SK-N-SH treated with all-trans-retinoic acid at 6 μM for 48 hours (cell line): Measurements from ENCODE around the gene IL17RC.

Experiments used
- ATAC-seq: fragments of 200-7000 bp; cut with Tn5 transposase; 3 replicates; pipeline ENCODE4 v1.9.1; 2020; ENCODE audit warnings: mild to moderate bottlenecking, moderate library complexity
- BACH2 ChIP-seq: fragments of 250-450 bp; sonication (Bioruptor Pico); IDR thresholded peaks from 2 replicates; pipeline ENCODE4 v1.9.0; 2021; ENCODE audit warnings: mild to moderate bottlenecking, borderline replicate concordance
- CSDC2 ChIP-seq: fragments of 250-450 bp; sonication (Bioruptor Pico); IDR thresholded peaks from 2 replicates; pipeline ENCODE4 v1.5.0; 2020; ENCODE audit warnings: mild to moderate bottlenecking, moderate library complexity
- ESRRG ChIP-seq: fragments of 250-450 bp; sonication (Bioruptor Pico); IDR thresholded peaks from 2 replicates; pipeline ENCODE4 v1.6.1; 2021; ENCODE audit warnings: mild to moderate bottlenecking
- ISL1 ChIP-seq: fragments of 250-450 bp; sonication (Bioruptor Pico); IDR thresholded peaks from 2 replicates; pipeline ENCODE4 v2.1.2; 2022; ENCODE audit warnings: mild to moderate bottlenecking, moderate library complexity
- OSR1 ChIP-seq: fragments of 250-450 bp; sonication (Bioruptor Pico); IDR thresholded peaks from 2 replicates; pipeline ENCODE4 v1.8.0; 2022; ENCODE audit warnings: moderate library complexity, mild to moderate bottlenecking, inconsistent platforms
- PPARA ChIP-seq: fragments of 250-450 bp; sonication (Bioruptor Pico); IDR thresholded peaks from 2 replicates; pipeline ENCODE4 v1.5.0; 2020; ENCODE audit warnings: mild to moderate bottlenecking, borderline replicate concordance
- RARB ChIP-seq: fragments of 250-450 bp; sonication (Bioruptor Pico); IDR thresholded peaks from 2 replicates; pipeline ENCODE4 v1.8.0; 2021; ENCODE audit warnings: mild to moderate bottlenecking, moderate library complexity
- SNAI2 ChIP-seq: fragments of 250-450 bp; sonication (Bioruptor Pico); IDR thresholded peaks from 2 replicates; pipeline ENCODE4 v1.5.0; 2020; ENCODE audit warnings: mild to moderate bottlenecking, moderate library complexity
- TCF4 ChIP-seq: fragments of 250-450 bp; sonication (Bioruptor Pico); IDR thresholded peaks from 2 replicates; pipeline ENCODE4 v1.8.0; 2021; ENCODE audit warnings: mild to moderate bottlenecking, moderate library complexity, borderline replicate concordance
- TOX ChIP-seq: fragments of 250-450 bp; sonication (Bioruptor Pico); IDR thresholded peaks from 2 replicates; pipeline ENCODE4 v1.8.0; 2021; ENCODE audit warnings: mild to moderate bottlenecking, moderate library complexity, borderline replicate concordance
- ZC3H10 ChIP-seq: fragments of 250-450 bp; sonication (Bioruptor Pico); IDR thresholded peaks from 2 replicates; pipeline ENCODE4 v1.5.1; 2021; ENCODE audit warnings: mild to moderate bottlenecking, moderate library complexity
- ZFP3 ChIP-seq: fragments of 250-450 bp; sonication (Bioruptor Pico); IDR thresholded peaks from 2 replicates; pipeline ENCODE4 v1.5.0; 2020; ENCODE audit warnings: mild to moderate bottlenecking, moderate library complexity
- ZFP30 ChIP-seq: fragments of 450-650 bp; formaldehyde crosslinking; IDR thresholded peaks from 2 replicates; pipeline ENCODE4 v1.5.0; 2022; ENCODE audit warnings: mild to moderate bottlenecking, moderate library complexity
- ZNF565 ChIP-seq: fragments of 450-650 bp; formaldehyde crosslinking; conservative IDR thresholded peaks from 2 replicates; pipeline ENCODE4 v1.5.0; 2020; ENCODE audit warnings: low read depth, mild to moderate bottlenecking, moderate library complexity
- ZNF70 ChIP-seq: fragments of 450-650 bp; formaldehyde crosslinking; IDR thresholded peaks from 2 replicates; pipeline ENCODE4 v1.5.0; 2020; ENCODE audit warnings: mild to moderate bottlenecking, moderate library complexity
- ZNF8 ChIP-seq: fragments of 450-650 bp; formaldehyde crosslinking; IDR thresholded peaks from 2 replicates; pipeline ENCODE4 v1.5.0; 2020; ENCODE audit warnings: mild to moderate bottlenecking, moderate library complexity
- TF ChIP-seq, protein P1 (sequence below): fragments of 250-450 bp; sonication (Bioruptor Pico); IDR thresholded peaks from 2 replicates; pipeline ENCODE4 v1.8.0; 2020; ENCODE audit warnings: mild to moderate bottlenecking, moderate library complexity, borderline replicate concordance
- TF ChIP-seq, protein P2 (sequence below): fragments of 250-450 bp; sonication (Bioruptor Pico); IDR thresholded peaks from 2 replicates; pipeline ENCODE4 v1.5.1; 2021; ENCODE audit warnings: mild to moderate bottlenecking, moderate library complexity
- TF ChIP-seq, protein P3 (sequence below): fragments of 250-450 bp; sonication (Bioruptor Pico); IDR thresholded peaks from 2 replicates; pipeline ENCODE4 v1.5.1; 2020; ENCODE audit warnings: low read depth, mild to moderate bottlenecking, moderate library complexity
- TF ChIP-seq, protein P4 (sequence below): fragments of 250-450 bp; sonication (Bioruptor Pico); IDR thresholded peaks from 2 replicates; pipeline ENCODE4 v1.5.0; 2020; ENCODE audit warnings: mild to moderate bottlenecking, moderate library complexity
- TF ChIP-seq, protein P5 (sequence below): fragments of 250-450 bp; sonication (Bioruptor Pico); IDR thresholded peaks from 2 replicates; pipeline ENCODE4 v1.8.0; 2021; ENCODE audit warnings: low read depth, mild to moderate bottlenecking, moderate library complexity, borderline replicate concordance

Gene IL17RC

DNA sequence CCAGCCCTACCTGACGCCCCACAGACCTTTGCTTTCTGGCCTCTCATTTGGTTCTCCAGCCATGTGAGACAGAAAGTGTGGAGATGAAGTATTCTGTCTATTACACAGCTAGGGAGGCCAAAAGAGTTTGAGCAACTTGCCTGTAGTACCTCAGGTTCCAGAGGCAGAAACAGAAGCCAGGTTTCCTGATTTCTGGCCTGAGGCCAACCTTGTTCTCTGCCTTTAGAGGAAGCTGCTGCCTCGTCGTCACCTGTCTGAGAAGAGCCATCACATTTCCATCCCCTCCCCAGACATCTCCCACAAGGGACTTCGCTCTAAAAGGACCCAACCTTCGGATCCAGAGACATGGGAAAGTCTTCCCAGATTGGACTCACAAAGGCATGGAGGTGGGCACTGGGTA is 10.4 kb upstream of the IL17RC start:
- no peak for TF ChIP-seq ZC3H10 (CRISPR knock-in tag)
- no peak for TF ChIP-seq SNAI2
- TF ChIP-seq, protein P1, sequence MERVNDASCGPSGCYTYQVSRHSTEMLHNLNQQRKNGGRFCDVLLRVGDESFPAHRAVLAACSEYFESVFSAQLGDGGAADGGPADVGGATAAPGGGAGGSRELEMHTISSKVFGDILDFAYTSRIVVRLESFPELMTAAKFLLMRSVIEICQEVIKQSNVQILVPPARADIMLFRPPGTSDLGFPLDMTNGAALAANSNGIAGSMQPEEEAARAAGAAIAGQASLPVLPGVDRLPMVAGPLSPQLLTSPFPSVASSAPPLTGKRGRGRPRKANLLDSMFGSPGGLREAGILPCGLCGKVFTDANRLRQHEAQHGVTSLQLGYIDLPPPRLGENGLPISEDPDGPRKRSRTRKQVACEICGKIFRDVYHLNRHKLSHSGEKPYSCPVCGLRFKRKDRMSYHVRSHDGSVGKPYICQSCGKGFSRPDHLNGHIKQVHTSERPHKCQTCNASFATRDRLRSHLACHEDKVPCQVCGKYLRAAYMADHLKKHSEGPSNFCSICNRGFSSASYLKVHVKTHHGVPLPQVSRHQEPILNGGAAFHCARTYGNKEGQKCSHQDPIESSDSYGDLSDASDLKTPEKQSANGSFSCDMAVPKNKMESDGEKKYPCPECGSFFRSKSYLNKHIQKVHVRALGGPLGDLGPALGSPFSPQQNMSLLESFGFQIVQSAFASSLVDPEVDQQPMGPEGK (CRISPR knock-in tag), result no peak
- ATAC-seq, result no peak

DNA sequence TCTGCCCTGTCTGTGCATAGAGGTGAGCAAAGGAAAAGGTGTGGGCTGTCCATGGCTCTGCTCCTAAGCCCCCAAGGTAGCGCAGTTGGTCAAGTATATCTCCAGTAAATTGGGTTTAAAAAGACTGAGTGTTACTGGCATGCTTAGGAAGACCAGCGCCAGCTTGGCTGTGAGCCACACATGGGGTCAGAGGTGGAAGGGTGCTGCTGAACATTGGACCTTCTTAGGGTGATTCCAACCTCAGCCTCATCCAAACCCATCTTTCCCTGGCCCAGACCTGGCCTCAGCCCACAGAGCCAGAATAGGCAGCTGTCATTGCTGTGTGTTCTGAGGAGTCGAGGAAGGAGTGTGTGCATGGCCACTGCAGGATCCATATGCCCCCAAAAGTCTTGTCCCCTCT is 8.6 kb upstream of the IL17RC start:
- no peak for ATAC-seq
- TF ChIP-seq ESRRG (CRISPR knock-in tag), result no peak
- no peak for TF ChIP-seq ZNF70 (CRISPR knock-in tag)
- TF ChIP-seq, protein P2, sequence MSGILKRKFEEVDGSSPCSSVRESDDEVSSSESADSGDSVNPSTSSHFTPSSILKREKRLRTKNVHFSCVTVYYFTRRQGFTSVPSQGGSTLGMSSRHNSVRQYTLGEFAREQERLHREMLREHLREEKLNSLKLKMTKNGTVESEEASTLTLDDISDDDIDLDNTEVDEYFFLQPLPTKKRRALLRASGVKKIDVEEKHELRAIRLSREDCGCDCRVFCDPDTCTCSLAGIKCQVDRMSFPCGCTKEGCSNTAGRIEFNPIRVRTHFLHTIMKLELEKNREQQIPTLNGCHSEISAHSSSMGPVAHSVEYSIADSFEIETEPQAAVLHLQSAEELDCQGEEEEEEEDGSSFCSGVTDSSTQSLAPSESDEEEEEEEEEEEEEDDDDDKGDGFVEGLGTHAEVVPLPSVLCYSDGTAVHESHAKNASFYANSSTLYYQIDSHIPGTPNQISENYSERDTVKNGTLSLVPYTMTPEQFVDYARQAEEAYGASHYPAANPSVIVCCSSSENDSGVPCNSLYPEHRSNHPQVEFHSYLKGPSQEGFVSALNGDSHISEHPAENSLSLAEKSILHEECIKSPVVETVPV (CRISPR knock-in tag), result no peak
- no peak for TF ChIP-seq ZC3H10 (CRISPR knock-in tag)
- TF ChIP-seq TCF4 (CRISPR knock-in tag), result no peak
- no peak for TF ChIP-seq OSR1 (CRISPR knock-in tag)
- no peak for TF ChIP-seq BACH2 (CRISPR knock-in tag)
- TF ChIP-seq ZNF565, result no peak
- TF ChIP-seq, protein P1 (CRISPR knock-in tag), result no peak
- TF ChIP-seq CSDC2 (CRISPR knock-in tag), result no peak
- no peak for TF ChIP-seq TOX (CRISPR knock-in tag)
- no peak for TF ChIP-seq SNAI2

DNA sequence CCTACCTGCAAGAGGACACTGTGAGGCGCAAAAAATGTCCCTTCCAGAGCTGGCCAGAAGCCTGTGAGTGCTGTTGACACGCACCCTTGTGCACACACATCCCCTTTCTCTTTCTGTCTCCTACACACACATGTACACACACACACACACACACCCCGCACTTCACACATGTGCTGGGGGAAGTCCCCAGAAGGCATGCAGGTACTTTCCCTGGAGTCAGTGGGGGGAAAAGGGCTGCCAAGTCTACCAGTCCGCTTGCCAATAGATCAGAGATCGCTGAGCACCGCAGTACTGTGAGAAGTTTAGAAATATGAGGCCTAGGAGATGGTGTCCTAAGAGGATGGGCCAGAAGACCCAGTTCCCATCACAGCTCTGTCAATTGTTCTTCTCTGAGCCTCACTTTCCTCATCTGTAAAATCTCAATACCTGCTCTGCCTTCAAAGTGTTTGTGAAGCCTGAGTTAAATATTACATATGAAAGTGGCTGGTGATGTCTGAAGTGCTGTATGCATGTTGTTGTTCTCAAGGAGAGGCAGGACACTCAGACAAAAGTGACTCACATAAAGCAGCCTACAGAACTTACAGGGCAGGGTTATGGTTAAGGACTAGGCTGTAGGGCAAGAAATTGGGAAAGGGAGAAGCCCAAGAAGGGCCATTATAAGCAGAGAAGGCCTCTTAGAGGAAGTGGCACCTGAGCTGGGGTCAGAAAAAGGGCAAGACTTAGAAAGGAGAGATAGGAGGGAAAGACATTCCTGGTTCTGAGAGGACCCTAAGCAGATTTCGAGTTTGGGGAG is 7.5 kb upstream of the IL17RC start:
- no peak for ATAC-seq
- TF ChIP-seq, protein P3, sequence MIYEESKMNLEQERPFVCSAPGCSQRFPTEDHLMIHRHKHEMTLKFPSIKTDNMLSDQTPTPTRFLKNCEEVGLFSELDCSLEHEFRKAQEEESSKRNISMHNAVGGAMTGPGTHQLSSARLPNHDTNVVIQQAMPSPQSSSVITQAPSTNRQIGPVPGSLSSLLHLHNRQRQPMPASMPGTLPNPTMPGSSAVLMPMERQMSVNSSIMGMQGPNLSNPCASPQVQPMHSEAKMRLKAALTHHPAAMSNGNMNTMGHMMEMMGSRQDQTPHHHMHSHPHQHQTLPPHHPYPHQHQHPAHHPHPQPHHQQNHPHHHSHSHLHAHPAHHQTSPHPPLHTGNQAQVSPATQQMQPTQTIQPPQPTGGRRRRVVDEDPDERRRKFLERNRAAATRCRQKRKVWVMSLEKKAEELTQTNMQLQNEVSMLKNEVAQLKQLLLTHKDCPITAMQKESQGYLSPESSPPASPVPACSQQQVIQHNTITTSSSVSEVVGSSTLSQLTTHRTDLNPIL (CRISPR knock-in tag), result no peak
- TF ChIP-seq PPARA (CRISPR knock-in tag), result no peak
- TF ChIP-seq, protein P1 (CRISPR knock-in tag), result no peak
- TF ChIP-seq, protein P4, sequence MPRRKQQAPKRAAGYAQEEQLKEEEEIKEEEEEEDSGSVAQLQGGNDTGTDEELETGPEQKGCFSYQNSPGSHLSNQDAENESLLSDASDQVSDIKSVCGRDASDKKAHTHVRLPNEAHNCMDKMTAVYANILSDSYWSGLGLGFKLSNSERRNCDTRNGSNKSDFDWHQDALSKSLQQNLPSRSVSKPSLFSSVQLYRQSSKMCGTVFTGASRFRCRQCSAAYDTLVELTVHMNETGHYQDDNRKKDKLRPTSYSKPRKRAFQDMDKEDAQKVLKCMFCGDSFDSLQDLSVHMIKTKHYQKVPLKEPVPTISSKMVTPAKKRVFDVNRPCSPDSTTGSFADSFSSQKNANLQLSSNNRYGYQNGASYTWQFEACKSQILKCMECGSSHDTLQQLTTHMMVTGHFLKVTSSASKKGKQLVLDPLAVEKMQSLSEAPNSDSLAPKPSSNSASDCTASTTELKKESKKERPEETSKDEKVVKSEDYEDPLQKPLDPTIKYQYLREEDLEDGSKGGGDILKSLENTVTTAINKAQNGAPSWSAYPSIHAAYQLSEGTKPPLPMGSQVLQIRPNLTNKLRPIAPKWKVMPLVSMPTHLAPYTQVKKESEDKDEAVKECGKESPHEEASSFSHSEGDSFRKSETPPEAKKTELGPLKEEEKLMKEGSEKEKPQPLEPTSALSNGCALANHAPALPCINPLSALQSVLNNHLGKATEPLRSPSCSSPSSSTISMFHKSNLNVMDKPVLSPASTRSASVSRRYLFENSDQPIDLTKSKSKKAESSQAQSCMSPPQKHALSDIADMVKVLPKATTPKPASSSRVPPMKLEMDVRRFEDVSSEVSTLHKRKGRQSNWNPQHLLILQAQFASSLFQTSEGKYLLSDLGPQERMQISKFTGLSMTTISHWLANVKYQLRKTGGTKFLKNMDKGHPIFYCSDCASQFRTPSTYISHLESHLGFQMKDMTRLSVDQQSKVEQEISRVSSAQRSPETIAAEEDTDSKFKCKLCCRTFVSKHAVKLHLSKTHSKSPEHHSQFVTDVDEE, result no peak
- no peak for TF ChIP-seq ZFP3 (CRISPR knock-in tag)
- no peak for TF ChIP-seq CSDC2 (CRISPR knock-in tag)
- TF ChIP-seq RARB (CRISPR knock-in tag), result no peak
- TF ChIP-seq ZFP30 (CRISPR knock-in tag), result no peak
- TF ChIP-seq ZNF8 (CRISPR knock-in tag), result no peak
- TF ChIP-seq, protein P2 (CRISPR knock-in tag), result no peak
- no peak for TF ChIP-seq ZC3H10 (CRISPR knock-in tag)
- no peak for TF ChIP-seq ESRRG (CRISPR knock-in tag)
- no peak for TF ChIP-seq TOX (CRISPR knock-in tag)
- no peak for TF ChIP-seq ISL1 (CRISPR knock-in tag)
- TF ChIP-seq, protein P5, sequence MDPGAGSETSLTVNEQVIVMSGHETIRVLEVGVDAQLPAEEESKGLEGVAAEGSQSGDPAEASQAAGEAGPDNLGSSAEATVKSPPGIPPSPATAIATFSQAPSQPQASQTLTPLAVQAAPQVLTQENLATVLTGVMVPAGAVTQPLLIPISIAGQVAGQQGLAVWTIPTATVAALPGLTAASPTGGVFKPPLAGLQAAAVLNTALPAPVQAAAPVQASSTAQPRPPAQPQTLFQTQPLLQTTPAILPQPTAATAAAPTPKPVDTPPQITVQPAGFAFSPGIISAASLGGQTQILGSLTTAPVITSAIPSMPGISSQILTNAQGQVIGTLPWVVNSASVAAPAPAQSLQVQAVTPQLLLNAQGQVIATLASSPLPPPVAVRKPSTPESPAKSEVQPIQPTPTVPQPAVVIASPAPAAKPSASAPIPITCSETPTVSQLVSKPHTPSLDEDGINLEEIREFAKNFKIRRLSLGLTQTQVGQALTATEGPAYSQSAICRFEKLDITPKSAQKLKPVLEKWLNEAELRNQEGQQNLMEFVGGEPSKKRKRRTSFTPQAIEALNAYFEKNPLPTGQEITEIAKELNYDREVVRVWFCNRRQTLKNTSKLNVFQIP (CRISPR knock-in tag), result no peak
- TF ChIP-seq SNAI2, result no peak
- no peak for TF ChIP-seq BACH2 (CRISPR knock-in tag)
- TF ChIP-seq TCF4 (CRISPR knock-in tag), result no peak
- no peak for TF ChIP-seq ZNF565
